Kidney epithelial cell (primary cell): ENCODE data around the gene ZNF831. TPM values are rescaled to one million over a fixed set of nuclear protein-coding genes. Genes with fewer than 3 reads are reported as not detected.

Experiments used
- DNase-seq: peaks from one replicate; pipeline ENCODE4 v3.0.0-alpha.2; 2010; ENCODE audit warnings: low read depth
- H3K27me3 ChIP-seq: 2 replicates; pipeline ENCODE4 v1.6.0; 2011; ENCODE audit warnings: low read length; ENCODE audit not compliant: control insufficient read depth, insufficient read depth
- H3K36me3 ChIP-seq: 2 replicates; pipeline ENCODE4 v1.5.1; 2011; ENCODE audit warnings: low read length; ENCODE audit not compliant: control insufficient read depth, insufficient read depth
- H3K4me3 ChIP-seq: 2 replicates; pipeline ENCODE4 v1.5.1; 2011; ENCODE audit warnings: low read depth, mild to moderate bottlenecking, control low read depth, low read length
- total RNA-seq: library from RNA; depleted of rRNA; stranded (reverse); fragments of >200 nt; gene quantifications from 2 replicates; pipeline ENCODE4 v1.2.3, GENCODE V29; 2015
- TF ChIP-seq, protein P1 (sequence below): IDR thresholded peaks from 2 replicates; pipeline ENCODE4 v1.5.1; 2011; ENCODE audit warnings: mild to moderate bottlenecking, moderate library complexity, low read length, control low read depth, inconsistent platforms; ENCODE audit not compliant: insufficient read depth, poor library complexity, severe bottlenecking

The ZNF831 gene
- total RNA-seq, 1 donor from 2014 or later: not detected

DNA sequence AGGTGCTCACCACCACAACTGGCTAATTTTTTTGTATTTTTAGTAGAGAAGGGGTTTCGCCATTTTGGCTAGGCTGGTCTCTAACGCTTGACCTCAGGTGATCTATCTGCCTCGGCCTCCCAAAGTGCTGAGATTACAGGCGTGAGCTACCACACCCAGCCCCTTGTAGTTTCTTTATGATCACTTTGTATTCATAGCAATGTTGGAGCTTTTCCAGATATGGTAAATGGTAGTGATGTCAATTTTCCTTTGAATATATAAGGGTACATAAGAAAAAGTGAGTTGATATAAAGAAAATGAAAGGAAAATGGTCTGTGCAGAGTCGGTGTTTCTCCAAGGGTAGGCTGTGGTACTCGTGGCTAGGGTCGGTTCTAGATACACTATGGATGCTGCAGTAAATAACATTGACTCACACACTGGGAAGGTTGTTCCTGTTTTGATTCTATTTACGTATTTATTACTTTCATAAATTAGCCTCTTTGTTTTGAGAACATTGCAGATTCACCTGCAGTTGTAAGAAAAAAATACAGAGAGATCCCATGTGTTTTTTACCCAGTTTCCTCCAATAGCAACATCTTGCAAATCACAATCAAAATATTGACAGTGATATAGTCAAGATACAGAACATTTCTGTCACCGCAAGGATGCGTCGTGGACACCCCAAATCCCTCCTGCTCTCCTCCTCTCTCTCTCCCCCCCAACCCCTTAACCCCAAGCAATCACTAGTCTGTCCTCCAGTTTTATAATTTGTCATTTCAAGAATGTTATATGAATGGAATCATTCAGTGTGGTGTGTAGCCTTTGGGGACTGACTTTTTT lies 2.5 kb downstream of the ZNF831 start:
- H3K27me3 ChIP-seq: no peaks in the 10 kb centered on the region

DNA sequence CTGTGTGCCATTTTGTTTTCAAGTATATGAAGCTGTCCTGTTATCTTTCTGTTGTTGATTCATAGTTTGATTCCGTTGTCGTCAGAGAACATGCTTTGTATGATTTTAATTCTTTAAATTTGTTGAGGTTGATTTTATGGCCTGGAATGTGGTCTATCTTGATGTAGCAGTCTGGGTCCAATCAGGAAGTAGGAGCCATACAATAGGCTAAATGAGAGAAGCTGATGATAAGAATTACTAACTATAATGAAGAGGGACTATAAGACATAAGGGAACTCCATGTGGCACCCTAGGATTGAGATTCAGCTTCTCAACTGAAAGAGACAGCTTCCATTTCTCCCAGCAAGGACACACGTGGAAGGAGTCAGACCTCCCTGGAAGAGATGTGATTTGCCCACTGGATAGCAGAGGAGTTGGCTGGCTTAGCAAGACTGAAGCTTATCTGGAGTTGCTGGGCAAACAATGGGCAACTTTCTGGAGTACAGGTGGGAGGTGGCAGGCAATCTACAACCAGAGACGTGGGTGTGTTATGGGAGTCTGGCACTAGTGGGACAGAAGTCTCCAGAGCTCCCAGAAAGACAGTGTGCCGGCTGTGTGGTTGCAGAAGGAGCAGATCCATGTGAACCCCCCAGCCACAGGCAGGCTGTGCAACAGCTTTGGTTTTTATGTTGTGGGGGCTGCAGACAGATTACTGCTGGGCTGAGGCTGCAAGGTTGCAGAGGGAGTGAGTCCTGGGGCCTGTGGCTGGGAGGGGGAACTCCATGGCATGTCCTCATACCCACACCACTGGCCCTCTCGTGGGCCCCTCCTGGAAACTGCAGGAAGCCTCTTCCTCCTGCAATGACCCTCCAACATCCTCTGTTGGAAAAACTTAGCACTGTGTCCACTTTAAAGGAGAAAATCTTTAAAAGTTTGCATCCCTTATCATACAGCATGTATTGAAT lies 7.1 kb downstream of the ZNF831 start:
- Histone ChIP-seq H3K27me3 (no peaks in the 10 kb centered on the region), H3K36me3 (no peaks in the 10 kb centered on the region), H3K4me3 (no peak overlapping the region)
- TF ChIP-seq, protein P1, sequence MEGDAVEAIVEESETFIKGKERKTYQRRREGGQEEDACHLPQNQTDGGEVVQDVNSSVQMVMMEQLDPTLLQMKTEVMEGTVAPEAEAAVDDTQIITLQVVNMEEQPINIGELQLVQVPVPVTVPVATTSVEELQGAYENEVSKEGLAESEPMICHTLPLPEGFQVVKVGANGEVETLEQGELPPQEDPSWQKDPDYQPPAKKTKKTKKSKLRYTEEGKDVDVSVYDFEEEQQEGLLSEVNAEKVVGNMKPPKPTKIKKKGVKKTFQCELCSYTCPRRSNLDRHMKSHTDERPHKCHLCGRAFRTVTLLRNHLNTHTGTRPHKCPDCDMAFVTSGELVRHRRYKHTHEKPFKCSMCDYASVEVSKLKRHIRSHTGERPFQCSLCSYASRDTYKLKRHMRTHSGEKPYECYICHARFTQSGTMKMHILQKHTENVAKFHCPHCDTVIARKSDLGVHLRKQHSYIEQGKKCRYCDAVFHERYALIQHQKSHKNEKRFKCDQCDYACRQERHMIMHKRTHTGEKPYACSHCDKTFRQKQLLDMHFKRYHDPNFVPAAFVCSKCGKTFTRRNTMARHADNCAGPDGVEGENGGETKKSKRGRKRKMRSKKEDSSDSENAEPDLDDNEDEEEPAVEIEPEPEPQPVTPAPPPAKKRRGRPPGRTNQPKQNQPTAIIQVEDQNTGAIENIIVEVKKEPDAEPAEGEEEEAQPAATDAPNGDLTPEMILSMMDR: no peak
- no peak for DNase-seq

More for the DNA sequence above, 2.5 kb downstream of the ZNF831 start:
- H3K4me3 ChIP-seq: no peak overlapping the region
- TF ChIP-seq, protein P1: no peak
- DNase-seq: no peak
- H3K36me3 ChIP-seq: no peaks in the 10 kb centered on the region

DNA sequence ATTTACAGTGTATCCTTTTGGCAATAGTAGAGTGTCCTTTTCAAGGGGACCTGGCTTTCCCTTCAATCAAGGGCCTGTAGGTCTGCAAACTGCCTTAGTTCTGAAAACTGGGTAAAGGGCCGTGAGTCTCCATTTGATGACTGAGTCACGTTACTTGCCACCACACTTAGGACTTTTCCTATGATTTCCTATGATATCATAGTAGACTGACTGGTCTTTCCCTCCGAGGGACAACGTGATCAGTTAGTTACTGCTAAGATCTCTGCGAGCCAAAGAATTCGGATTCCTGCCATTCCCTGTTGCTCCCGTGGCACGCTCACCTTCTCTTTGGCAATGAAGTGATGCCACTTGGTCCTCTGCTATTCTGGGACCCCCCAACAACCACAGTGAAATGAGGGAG lies 8.4 kb downstream of the ZNF831 start:
- no peak for DNase-seq
- no peak overlapping the region for H3K4me3 ChIP-seq
- TF ChIP-seq, protein P1: no peak
- H3K27me3 ChIP-seq: no peaks in the 10 kb centered on the region
- H3K36me3 ChIP-seq: no peaks in the 10 kb centered on the region

DNA sequence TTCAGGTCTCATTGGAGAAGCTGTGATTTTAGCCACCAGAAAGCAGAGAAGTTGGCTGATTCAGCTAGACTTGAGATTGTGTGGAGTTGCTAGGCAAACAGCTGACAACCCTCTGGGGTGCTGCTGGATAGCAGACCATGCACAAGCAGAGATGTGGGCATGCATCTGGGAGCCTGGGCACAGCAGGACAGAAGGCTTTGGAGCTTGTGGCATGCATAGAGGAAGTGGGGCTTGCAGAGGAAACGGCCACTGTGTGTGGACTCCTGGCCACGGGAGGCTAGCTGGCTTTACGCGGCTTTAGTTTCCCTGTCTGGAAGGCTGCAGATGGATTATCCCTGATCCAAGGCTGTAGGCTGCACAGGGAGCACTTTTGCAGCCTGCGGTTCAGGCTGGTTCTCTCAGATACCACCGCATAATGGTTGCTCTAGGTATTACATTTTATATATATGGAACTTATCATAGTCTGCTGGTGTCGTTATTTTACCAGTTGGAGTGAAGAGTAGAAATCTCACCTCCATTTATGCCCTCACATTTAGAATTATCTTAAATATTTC lies 10.4 kb downstream of the ZNF831 start:
- no peaks in the 10 kb centered on the region for H3K27me3 ChIP-seq
- TF ChIP-seq, protein P1: no peak

DNA sequence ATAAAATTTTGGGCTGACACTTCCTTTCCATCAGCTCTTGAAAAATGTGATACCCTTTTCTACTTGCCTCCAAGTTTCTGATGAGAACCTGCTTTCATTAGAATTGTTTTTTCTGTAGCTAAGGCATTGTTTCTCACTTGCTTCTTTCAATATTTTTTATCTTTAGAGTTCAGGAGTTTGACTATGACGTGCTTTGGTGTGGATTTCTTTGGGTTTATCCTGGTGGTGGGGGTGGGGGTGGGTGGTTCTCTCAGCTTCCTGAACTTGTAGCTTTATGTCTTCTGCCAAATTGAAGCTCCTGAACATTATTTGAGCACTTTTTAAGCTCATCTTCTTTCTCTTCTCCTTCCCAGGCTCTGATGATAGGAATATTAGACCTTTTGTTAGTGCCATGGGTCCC lies 11.4 kb downstream of the ZNF831 start:
- Histone ChIP-seq H3K27me3 (no peaks in the 10 kb centered on the region), H3K36me3 (no peaks in the 10 kb centered on the region), H3K4me3 (no peak overlapping the region)
- no peak for DNase-seq
- TF ChIP-seq, protein P1: no peak

More for the DNA sequence above, 10.4 kb downstream of the ZNF831 start:
- Histone ChIP-seq H3K4me3 (no peak overlapping the region), H3K36me3 (no peaks in the 10 kb centered on the region)
- DNase-seq: no peak
